GM23338 (cell line): ENCODE measurements around the gene RAD18.

Experiments used
- CREB1 ChIP-seq: fragments of 250-450 bp; sonication (Bioruptor Pico); IDR thresholded peaks from 2 replicates; pipeline ENCODE4 v1.5.0; 2020; ENCODE audit warnings: low read depth, mild to moderate bottlenecking, moderate library complexity
- CTCF ChIP-seq, 2 experiments: fragments of 200-600 bp in 1 of 2; sonication (generic) in 1 of 2; conservative IDR thresholded peaks; 2 replicates each; pipeline versions ENCODE4 v1.5.1 to v1.6.1; 2016 to 2017; ENCODE audit warnings: antibody characterized with exemption in 2 of 2, low read depth in 2 of 2, mild to moderate bottlenecking in 2 of 2, moderate library complexity in 1 of 2
- EZH2 ChIP-seq: fragments of 200-600 bp; sonication (generic); IDR thresholded peaks from one replicate; pipeline ENCODE4 v1.8.0; 2017; ENCODE audit warnings: antibody characterized with exemption, mild to moderate bottlenecking, low read depth; ENCODE audit not compliant: unreplicated experiment
- EZH2phosphoT487 ChIP-seq: fragments of 200-600 bp; sonication (generic); IDR thresholded peaks from one replicate; pipeline ENCODE4 v1.8.1; 2018; ENCODE audit warnings: antibody characterized with exemption; ENCODE audit not compliant: unreplicated experiment
- JUNB ChIP-seq: IDR thresholded peaks from one replicate; pipeline ENCODE4 v1.6.1; 2016; ENCODE audit warnings: antibody characterized with exemption; ENCODE audit not compliant: unreplicated experiment
- NANOG ChIP-seq: IDR thresholded peaks from 2 replicates; pipeline ENCODE4 v1.6.1; 2016; ENCODE audit warnings: antibody characterized with exemption, borderline replicate concordance
- POLR2AphosphoS5 ChIP-seq: IDR thresholded peaks from 2 replicates; pipeline ENCODE4 v1.6.1; 2016; ENCODE audit warnings: antibody characterized with exemption, low read depth
- STAT1 ChIP-seq: IDR thresholded peaks from one replicate; pipeline ENCODE4 v1.6.1; 2016; ENCODE audit warnings: antibody characterized with exemption; ENCODE audit not compliant: unreplicated experiment
- ZNF114 ChIP-seq: fragments of 250-450 bp; sonication (Bioruptor Pico); IDR thresholded peaks from 2 replicates; pipeline ENCODE4 v1.5.0; 2020; ENCODE audit warnings: mild to moderate bottlenecking, moderate library complexity
- ZNF331 ChIP-seq: fragments of 250-450 bp; sonication (Bioruptor Pico); IDR thresholded peaks from 2 replicates; pipeline ENCODE4 v1.5.0; 2020; ENCODE audit warnings: low read depth, mild to moderate bottlenecking, moderate library complexity
- TF ChIP-seq, protein P1 (sequence below): IDR thresholded peaks from one replicate; pipeline ENCODE4 v1.6.1; 2018; ENCODE audit warnings: antibody characterized with exemption; ENCODE audit not compliant: unreplicated experiment
- TF ChIP-seq, protein P2 (sequence below): IDR thresholded peaks from 2 replicates; pipeline ENCODE4 v1.6.1; 2016; ENCODE audit warnings: antibody characterized with exemption
- TF ChIP-seq, protein P3 (sequence below): fragments of 250-450 bp; sonication (Bioruptor Pico); IDR thresholded peaks from 2 replicates; pipeline ENCODE4 v1.5.0; 2020; ENCODE audit warnings: mild to moderate bottlenecking, moderate library complexity

- TF ChIP-seq CTCF (conservative IDR thresholded peaks at IDR 0.05; ENCODE audit: low read depth in 2 of 2) (no peak), EZH2 (no peak), POLR2AphosphoS5 (no peak), CREB1 (CRISPR knock-in tag) (no peak), NANOG (no peak), EZH2phosphoT487 (no peak), ZNF114 (CRISPR knock-in tag) (no peak), JUNB (no peak), ZNF331 (CRISPR knock-in tag) (no peak), STAT1 (no peak)
- TF ChIP-seq, protein P1, sequence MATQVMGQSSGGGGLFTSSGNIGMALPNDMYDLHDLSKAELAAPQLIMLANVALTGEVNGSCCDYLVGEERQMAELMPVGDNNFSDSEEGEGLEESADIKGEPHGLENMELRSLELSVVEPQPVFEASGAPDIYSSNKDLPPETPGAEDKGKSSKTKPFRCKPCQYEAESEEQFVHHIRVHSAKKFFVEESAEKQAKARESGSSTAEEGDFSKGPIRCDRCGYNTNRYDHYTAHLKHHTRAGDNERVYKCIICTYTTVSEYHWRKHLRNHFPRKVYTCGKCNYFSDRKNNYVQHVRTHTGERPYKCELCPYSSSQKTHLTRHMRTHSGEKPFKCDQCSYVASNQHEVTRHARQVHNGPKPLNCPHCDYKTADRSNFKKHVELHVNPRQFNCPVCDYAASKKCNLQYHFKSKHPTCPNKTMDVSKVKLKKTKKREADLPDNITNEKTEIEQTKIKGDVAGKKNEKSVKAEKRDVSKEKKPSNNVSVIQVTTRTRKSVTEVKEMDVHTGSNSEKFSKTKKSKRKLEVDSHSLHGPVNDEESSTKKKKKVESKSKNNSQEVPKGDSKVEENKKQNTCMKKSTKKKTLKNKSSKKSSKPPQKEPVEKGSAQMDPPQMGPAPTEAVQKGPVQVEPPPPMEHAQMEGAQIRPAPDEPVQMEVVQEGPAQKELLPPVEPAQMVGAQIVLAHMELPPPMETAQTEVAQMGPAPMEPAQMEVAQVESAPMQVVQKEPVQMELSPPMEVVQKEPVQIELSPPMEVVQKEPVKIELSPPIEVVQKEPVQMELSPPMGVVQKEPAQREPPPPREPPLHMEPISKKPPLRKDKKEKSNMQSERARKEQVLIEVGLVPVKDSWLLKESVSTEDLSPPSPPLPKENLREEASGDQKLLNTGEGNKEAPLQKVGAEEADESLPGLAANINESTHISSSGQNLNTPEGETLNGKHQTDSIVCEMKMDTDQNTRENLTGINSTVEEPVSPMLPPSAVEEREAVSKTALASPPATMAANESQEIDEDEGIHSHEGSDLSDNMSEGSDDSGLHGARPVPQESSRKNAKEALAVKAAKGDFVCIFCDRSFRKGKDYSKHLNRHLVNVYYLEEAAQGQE, result no peak
- TF ChIP-seq, protein P2, sequence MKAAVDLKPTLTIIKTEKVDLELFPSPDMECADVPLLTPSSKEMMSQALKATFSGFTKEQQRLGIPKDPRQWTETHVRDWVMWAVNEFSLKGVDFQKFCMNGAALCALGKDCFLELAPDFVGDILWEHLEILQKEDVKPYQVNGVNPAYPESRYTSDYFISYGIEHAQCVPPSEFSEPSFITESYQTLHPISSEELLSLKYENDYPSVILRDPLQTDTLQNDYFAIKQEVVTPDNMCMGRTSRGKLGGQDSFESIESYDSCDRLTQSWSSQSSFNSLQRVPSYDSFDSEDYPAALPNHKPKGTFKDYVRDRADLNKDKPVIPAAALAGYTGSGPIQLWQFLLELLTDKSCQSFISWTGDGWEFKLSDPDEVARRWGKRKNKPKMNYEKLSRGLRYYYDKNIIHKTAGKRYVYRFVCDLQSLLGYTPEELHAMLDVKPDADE, result no peak
- TF ChIP-seq, protein P3, sequence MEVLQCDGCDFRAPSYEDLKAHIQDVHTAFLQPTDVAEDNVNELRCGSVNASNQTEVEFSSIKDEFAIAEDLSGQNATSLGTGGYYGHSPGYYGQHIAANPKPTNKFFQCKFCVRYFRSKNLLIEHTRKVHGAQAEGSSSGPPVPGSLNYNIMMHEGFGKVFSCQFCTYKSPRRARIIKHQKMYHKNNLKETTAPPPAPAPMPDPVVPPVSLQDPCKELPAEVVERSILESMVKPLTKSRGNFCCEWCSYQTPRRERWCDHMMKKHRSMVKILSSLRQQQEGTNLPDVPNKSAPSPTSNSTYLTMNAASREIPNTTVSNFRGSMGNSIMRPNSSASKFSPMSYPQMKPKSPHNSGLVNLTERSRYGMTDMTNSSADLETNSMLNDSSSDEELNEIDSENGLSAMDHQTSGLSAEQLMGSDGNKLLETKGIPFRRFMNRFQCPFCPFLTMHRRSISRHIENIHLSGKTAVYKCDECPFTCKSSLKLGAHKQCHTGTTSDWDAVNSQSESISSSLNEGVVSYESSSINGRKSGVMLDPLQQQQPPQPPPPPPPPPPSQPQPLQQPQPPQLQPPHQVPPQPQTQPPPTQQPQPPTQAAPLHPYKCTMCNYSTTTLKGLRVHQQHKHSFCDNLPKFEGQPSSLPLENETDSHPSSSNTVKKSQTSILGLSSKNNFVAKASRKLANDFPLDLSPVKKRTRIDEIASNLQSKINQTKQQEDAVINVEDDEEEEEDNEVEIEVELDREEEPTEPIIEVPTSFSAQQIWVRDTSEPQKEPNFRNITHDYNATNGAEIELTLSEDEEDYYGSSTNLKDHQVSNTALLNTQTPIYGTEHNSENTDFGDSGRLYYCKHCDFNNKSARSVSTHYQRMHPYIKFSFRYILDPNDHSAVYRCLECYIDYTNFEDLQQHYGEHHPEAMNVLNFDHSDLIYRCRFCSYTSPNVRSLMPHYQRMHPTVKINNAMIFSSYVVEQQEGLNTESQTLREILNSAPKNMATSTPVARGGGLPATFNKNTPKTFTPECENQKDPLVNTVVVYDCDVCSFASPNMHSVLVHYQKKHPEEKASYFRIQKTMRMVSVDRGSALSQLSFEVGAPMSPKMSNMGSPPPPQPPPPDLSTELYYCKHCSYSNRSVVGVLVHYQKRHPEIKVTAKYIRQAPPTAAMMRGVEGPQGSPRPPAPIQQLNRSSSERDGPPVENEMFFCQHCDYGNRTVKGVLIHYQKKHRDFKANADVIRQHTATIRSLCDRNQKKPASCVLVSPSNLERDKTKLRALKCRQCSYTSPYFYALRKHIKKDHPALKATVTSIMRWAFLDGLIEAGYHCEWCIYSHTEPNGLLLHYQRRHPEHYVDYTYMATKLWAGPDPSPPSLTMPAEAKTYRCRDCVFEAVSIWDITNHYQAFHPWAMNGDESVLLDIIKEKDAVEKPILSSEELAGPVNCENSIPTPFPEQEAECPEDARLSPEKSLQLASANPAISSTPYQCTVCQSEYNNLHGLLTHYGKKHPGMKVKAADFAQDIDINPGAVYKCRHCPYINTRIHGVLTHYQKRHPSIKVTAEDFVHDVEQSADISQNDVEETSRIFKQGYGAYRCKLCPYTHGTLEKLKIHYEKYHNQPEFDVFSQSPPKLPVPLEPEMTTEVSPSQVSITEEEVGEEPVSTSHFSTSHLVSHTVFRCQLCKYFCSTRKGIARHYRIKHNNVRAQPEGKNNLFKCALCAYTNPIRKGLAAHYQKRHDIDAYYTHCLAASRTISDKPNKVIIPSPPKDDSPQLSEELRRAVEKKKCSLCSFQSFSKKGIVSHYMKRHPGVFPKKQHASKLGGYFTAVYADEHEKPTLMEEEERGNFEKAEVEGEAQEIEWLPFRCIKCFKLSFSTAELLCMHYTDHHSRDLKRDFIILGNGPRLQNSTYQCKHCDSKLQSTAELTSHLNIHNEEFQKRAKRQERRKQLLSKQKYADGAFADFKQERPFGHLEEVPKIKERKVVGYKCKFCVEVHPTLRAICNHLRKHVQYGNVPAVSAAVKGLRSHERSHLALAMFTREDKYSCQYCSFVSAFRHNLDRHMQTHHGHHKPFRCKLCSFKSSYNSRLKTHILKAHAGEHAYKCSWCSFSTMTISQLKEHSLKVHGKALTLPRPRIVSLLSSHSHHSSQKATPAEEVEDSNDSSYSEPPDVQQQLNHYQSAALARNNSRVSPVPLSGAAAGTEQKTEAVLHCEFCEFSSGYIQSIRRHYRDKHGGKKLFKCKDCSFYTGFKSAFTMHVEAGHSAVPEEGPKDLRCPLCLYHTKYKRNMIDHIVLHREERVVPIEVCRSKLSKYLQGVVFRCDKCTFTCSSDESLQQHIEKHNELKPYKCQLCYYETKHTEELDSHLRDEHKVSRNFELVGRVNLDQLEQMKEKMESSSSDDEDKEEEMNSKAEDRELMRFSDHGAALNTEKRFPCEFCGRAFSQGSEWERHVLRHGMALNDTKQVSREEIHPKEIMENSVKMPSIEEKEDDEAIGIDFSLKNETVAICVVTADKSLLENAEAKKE (CRISPR knock-in tag), result no peak
These were observed 1.4 kb upstream of the RAD18 start for GRCh38 chr3:8964436-8965370.
